HG03565 (cell line): Measurements from ENCODE around the gene ATP8B4.
"Not testable (repeated sequence)": the region's sequence is repeated elsewhere in the genome, so short reads cannot be mapped to it uniquely, and the experiment has no call there.

Source experiments
- ATAC-seq: cut with Tn5 transposase; IDR thresholded peaks from one replicate; pipeline ENCODE4 v1.9.1; 2021; ENCODE audit warnings: mild to moderate bottlenecking, moderate library complexity; ENCODE audit not compliant: unreplicated experiment

The ATP8B4 gene

DNA sequence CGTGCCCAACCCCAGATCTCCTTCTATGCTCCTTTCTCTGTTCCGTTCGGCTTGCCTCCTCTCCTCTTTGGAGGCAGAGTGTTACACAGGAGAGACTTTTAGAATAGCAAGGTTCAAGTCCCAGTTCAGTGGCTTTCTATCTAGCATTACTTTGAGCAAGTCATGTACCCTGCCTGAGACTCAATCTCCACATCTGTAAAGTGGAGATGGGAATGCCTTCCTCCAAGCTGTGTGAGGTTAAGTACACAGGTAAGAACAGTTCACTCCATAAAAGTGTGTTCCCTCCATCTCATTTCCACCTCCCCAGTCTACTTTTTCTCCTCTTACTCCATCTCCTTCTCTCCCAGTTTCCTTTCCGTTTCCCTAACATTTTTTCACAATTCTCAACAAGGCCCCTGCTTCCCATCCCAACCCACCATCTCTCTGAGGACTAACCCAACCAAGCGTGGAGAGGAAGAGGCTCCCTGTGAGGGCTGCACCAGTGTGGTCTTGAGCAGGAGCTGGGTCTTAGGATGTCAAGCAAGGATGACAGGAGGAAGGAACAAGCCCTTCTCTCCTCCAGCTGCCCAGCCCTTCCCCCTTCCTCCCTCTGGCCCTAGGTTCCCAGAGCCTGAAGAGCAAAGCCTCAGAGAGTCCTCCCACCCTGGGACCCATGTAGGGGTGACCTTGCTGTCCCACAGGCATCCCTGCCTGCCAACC, 6.4 kb downstream of the ATP8B4 start:
- ATAC-seq, result no peak

DNA sequence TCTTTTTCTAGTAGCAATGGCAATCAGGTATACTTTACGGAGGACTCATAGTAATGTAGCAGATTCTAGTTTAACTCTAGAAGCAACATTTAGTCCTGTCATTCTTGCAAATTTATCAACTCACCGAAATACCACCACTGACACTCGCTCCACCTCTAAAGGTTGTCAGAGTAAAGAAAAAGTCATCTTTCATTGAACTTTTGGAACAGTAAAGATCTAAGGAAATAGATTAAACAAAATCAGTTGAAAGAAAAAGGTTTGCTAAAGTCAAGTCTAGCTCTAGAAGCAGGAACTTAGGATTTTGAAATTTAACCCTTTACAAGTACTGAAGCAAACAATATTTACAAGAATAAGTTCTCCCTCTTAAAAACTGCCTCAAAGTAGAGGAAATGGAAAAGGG, 8.7 kb downstream of the ATP8B4 start:
- ATAC-seq, result no peak

DNA sequence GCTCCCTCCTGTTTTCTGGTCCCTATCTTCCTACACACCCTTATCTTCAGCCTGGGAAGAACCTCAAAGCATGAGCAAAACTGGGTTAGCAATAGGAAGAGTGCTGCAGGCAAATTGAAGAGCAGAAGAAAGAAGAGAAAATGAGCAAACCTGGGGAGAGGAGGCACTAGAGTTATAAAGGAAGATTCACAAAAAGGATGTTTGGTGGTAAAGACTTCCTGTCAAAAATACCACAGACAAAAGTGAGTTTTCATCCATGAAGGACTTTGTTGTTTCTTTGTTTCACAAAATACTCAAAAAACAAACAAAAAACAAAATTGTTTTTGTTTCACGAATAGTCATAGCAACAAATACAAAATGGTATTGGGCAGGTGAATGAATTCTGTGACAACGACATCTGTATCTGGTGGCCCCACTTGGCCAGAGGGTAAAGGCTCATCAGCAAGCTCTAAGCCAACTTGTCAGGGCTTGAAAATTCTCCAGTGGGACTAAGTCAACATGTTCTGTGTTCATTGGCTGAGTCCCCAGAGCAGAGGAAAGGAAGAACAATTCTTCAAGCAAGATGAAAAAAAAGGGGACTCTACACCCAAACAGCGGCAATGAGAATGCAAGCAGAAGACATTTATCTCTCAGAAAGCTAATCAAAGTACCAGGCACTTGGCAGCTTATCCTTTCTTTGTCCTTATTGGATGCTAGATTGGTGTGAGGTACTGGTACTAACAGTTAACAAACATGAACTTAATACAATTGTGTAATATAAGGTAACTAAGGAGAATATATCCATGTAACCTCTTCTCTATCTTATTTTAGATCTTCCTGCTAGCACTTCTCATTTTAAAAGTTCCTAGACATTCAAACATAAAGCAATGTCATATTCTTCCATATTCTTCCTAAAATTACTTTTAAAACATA, 9.7 kb downstream of the ATP8B4 start:
- no peak for ATAC-seq

DNA sequence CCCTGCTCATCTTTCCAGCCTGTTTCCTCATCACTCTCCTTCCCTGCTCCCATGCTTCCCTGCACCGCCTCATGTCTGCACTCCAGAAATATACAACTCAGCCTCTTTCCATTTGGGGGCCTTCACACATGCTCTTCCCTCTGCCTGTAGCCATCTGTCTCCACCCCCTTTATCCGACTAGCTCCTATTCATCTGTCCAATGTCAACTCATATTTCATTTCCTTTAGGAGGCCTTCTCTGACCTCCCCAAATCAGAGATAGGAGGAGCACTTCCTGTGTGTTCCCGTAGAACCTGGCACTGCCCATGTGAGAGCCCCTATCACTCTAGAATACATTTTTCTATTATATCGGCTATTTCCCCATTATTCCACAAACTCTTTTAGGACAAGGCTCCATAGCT, 10.6 kb downstream of the ATP8B4 start:
- ATAC-seq, result no peak

DNA sequence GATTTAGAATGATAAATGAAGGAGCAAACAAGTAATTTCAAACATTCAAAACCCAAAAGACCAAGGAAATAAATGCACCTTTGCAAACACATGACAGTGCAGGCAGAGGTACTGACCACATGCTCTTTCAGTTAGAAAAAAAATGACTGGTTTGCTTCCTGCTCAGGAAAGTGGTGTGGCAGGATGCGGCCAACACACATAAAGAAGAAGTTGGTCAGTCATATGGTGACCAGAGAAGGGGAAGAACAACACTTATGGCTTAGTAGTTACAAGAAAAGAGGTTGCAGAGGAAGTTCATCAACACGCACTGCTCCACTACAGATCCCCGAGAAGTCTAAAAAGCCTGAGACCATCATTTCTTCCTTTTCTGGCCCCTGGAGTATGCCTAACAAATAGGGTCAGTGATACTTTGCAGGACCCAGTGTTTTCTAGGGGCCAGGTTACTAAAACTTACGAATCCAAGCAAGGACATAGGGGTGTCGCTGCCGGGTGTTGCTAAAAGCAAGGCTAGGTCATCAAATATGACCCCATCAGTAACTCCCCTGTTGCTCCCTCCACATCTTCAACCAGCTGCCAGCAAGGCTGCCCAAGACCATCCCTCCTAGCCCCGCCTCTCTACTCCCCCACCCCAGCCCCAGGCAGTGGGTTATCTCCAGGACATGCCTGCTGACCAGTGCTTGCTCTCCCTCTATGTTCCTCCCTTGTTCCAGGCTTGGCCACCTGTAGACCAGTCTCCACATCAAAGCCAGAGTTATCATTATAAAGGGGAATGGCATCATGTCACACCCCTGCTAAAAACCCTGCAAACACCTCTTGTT, 11.2 kb downstream of the ATP8B4 start:
- peak; percentile 98 for ATAC-seq

DNA sequence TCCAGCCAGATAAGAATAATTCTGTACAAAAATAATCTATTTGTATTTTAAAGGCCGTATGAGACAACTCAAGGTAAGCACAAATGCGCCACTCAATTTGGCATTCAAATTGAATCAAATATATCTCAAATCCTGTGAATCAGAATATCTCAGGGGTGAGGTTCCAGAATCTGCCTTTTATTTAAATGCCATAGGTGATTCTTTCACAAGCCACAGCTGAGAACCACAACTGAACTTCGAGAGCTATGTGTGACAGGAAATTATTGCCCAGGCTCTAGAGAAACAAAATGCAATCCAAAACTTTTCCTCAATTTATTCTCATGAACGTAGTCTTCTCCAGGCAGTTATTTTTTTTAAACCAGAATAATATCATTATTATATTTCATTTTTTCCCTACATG, 11.9 kb downstream of the ATP8B4 start:
- ATAC-seq, result no peak

DNA sequence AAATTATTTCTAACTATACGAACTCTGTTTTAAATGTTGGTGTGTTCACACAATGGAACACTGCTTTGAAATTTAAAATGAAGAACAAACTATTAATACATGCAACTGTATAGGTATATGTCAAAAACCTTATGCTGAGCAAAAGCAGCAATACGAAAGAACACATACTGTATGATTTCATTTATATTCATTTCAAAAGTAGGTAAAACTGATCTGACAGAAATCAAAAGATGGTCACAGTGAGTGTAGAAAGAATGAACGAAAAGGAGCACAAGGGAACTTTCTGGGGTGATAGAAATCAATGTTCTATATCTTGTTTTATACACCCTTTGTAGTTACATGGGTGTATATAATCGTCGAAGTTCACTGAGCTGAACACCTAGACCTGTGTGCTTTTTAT, 12.6 kb downstream of the ATP8B4 start:
- no peak for ATAC-seq

DNA sequence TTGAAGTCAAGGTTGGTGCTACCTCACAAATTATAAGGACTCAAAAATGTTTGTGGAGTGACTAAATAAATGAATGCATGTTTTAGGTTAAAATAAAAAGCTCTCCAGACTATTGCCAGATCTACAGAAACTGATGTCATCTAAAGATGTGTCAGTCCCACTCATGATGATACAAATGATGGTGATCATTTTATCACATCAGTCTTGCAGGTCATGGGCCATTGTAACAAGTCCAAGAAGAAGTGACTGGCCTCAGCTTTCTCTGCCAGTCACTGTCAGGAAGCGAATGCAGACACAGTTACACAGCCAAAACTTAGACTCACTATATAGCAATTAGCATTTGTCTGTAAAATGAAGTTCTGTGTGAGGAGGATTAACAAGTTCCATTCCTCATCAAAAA, 18.5 kb downstream of the ATP8B4 start:
- no peak for ATAC-seq

DNA sequence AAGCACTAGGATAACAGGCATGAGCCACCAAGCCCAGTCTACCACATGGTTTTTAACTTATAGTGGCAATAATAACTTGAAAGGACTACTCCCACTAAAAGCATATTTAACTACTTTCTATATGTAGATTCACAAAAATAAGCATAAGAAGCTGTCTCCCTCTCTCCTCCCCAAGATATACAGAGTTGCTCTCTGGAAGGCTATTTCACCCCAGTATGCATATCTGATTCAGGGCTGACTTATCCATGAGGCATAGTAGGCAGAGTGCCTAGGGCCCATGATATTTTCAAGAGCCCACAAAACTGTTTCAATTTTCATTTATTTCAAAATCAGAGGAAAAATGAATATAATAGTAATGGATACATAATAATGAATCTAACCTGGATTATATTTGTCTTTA, 20.5 kb downstream of the ATP8B4 start:
- no peak for ATAC-seq

DNA sequence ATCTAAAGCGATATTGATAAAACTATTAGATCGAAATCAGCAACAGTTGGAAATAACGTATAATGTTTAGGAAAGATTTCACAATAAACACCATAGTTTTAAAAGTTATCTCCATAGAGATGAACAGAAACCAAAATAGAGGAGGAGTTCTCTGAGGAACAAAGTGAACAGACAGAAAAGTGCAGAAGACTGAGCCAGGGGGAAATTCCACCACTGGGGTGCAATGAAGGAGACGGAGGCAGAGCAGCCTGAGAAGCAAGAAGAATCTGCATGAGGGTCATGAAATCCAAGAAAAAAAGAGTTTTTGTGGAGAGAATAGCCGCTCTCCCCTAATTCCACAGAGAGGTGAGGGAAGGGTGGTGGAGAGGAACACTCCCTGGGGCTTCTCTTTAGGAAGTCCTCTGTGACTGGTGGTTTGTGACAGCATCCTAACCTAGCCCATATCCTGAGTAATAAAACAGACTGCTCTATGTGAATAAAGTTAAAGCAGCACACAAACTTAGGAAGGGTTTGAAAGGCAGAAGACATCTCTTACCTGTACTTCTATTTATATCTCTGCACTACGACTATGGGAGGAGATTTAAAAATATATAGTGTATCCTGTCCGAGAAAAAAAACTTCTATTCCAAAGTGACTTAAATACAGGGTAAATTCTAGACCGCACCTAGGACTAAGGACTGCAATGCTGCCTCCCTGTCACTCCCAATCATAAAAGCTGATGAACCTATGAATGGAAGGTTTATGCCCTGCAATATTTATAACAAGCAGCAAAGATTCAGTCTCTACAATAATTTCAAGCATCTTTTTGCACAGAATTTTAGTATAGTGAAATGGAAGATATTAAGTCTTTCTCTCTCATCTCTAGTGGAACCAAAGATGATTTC, 22.9 kb downstream of the ATP8B4 start:
- no peak for ATAC-seq

DNA sequence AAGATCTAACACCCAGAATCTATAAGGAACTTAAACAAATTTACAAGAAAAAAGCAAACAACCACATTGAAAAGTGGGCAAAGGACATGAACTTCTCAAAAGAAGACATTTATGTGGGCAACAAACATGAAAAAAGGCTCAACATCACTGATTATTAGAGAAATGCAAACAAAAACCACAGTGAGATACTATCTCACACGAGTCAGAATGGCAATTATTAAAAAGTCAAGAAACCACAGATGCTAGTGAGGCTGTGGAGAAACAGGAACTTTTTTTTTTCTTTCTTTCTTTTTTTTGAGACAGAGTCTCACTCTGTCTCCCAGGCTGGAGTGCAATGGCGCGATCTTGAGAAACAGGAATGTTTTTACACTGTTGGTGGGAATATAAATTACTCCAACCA, 29.6 kb downstream of the ATP8B4 start:
- ATAC-seq, result not testable (repeated sequence)

DNA sequence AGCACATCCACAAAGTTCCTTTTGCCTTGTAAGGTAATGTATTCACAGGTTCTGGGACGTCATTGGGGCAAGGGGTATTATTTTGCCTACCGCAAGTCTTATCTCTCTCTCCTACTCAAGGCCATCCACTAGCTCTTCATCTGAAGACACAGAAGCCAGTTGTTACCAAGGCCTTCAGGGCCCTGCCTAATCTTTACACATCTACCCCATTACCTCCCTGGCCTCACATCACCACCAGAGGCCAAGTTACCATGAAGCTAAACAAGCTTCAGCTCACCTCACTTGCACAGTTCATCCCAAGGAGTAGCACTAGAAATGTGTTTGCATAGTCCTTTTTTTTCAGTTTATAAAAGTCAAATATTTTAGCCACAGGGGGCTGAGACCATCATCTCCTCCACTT, 34.1 kb downstream of the ATP8B4 start:
- no peak for ATAC-seq

DNA sequence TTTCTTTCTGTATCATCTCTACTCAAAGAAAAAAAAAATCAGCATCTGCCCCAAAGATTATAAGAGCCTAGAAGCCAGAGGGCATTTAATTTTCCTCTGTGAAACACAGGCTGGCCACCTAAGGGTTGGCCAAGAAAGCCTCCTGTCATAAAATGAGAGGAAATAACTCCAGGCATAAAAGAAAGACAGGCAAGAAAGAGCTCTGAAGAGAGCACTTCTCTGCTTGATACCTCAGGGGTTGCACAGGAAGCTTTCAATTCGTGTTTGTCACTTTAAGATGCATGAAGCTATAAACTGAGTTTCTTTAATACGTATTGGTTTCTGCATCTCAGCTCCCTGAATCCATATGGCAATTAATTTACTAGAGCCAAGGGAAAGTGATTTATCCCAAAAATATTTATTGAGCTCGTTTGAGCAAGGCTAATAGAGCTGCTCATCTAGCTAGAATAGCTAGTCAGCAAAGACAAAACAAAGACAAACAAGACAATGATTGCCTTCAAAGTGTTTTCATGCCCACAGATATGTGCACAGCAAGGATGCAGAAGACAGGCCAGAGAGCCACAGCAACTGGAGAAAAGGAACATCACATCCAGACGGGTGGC, 35.5 kb downstream of the ATP8B4 start:
- no peak for ATAC-seq

DNA sequence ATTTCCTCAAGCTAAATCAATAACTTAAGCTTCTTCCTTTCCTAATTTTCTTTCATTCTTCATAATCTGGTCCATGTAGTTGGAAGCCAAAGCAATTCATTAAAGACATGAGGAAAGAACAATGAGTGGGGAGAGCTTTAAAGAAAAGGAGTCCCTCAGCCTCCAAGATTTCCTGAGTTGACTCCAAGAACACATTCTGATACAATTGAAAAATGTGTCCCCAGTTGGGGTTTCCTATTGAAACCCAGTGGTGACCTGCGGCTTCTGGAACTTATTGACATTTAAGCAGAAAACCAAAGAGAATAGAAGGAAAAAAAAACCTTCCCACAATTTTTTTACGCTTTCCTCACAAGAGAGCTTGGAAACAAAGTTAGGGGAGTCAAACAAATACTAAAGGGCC, 37.0 kb downstream of the ATP8B4 start:
- no peak for ATAC-seq

DNA sequence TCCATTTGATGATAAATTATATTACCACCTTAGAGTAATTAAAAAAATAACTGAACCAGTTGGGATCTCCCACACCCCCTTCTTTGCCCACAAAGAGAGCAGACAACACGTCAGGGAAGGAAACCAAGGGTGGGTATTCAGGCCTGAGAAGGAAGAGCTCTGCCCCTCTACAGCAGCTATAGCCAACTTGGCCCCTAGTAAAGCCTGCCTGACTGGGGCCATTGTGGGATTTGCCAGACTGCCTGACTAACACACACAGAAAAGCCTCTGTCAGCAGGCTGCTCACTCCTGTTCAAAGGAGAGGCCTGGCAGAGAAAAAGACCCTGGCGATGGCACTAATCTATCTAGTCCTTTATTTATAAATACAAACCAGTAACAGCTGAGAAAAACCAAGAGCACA, 41.4 kb downstream of the ATP8B4 start:
- no peak for ATAC-seq

DNA sequence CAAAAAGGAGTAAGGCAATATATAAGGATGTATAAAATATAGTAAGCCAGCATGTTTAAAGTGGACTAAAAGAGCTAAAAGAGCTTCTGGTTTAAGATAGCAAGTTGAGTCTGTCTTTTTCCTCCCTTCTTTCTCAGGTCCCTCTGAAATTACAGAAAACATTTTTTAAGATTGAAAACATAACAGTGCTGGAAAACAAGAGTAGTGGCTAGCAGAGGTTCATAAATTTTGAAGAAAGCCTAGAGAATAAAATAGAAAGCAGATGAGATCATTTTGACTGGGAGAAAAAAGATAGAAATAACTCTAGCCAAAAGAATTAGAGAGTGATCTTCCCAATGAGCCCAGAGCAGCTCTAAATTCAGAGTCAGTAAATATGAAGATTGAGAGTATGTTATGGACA, 41.9 kb downstream of the ATP8B4 start:
- no peak for ATAC-seq

DNA sequence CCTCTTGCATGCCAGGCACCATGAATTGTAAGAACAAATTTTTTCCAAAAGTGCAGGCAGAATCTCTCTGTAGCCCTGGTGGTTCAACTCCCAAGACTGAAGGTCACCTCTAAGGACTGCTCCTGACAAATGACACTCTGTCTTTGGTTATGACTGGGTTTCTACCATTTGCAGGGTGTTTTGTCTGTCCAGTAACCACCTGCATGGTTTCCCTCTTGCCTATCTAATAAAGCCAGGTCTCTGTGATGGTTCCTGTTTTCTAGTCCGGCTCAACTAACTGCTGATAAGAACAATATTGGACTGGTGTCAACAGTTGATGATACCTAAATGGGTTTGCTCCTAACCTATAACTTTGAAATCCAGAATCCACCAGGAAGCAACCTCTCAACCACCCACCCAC, 43.7 kb downstream of the ATP8B4 start:
- no peak for ATAC-seq

DNA sequence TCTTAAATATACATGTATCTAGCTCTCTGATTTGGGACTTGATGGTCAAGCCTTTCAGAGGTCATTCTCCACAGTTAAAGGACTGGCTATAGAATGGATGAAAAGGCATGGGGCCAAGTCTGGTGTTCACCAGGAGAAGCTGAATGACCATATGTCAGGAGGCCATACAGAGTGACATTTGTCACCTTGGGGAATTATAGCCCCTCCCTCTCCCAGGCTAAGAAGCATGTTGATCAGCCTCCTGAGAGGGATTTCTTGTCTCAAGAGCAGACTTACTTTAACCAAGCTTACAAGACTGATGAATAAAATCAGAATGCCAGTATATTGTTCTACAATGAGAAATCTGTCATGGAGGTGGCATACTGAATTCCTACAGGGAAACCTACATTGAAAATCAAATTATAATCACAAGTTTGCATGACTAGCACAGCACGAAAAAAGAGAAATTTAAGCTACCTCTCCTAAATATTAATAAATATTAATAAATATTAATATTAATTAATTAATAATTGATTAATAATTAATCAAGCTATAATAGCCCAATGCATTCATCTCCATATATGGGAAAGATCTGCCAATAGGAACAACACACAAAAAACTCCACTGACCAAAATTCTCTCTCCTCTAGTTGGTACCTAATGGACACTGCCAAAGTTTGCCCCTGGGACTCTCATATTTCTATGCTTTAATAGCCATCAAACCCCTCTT, 47.3 kb downstream of the ATP8B4 start:
- no peak for ATAC-seq

DNA sequence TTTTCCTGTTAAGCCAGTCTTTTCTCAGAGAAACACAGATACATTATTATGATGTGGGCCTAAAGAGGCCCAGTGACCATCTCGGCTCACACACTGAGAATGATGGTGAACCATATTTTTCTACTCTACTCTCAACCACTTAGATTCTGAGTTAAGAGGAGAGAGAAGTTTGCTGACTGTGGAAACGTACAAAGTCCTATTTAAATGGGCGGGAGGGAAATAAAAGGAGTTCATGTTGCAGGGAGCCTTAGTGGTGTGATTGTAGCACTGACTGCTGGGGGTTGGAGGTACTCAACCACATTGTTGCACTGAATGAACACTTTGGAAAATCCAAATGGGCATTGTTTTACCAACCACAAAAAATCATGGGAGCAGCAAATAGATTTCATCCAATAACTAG, 51.0 kb downstream of the ATP8B4 start:
- ATAC-seq, result no peak

DNA sequence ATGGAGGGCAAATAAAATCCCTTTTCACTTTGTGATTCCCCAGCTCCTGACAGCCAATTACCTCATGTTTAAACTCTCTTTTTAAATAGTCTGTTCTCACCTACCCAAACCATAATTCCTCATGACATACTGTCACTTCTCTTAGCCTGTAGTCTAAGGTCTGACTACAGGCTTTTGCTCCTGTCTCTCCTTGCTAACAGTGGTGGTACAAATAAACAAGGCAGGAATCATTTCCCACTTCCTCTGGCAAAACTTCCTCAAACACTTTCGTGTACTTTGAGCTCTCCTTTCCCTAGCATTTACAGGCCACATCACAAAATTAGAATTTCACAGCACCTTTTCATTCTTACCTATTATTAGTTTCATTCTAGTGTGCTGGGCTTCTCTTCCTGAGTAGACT, 51.8 kb downstream of the ATP8B4 start:
- ATAC-seq, result no peak
